Left ventricle myocardium inferior (tissue), 1 donor: ENCODE results near the gene NRSN2. TPM values are rescaled to one million over a fixed set of nuclear protein-coding genes. Genes with fewer than 3 reads are reported as not detected.
"Not testable (repeated sequence)": the region's sequence is repeated elsewhere in the genome, so short reads cannot be mapped to it uniquely, and the experiment has no call there.

Experiments used
- DNase-seq: peaks from one replicate; pipeline ENCODE4 v3.0.0-alpha.2; 2020
- H3K27ac ChIP-seq: fragments of 200-600 bp; replicated peaks from 2 replicates; pipeline ENCODE4 v1.8.0; 2021
- H3K27me3 ChIP-seq: fragments of 200-600 bp; 2 replicates; pipeline ENCODE4 v1.8.0; 2021; ENCODE audit warnings: low read depth
- H3K36me3 ChIP-seq: fragments of 200-600 bp; 2 replicates; pipeline ENCODE4 v1.8.0; 2021
- H3K4me1 ChIP-seq: fragments of 200-600 bp; 2 replicates; pipeline ENCODE4 v1.8.0; 2021
- H3K4me3 ChIP-seq: fragments of 200-600 bp; 2 replicates; pipeline ENCODE4 v1.8.0; 2021; ENCODE audit warnings: mild to moderate bottlenecking, moderate library complexity
- H3K9me3 ChIP-seq: fragments of 200-600 bp; replicated peaks from 2 replicates; pipeline ENCODE4 v1.8.0; 2021
- intact Hi-C: fragments of 100-400 bp; cut with micrococcal nuclease; formaldehyde crosslinking; loops from one replicate; pipeline ENCODE4 v1.11.0; 2022
- total RNA-seq: library from RNA; stranded (reverse); fragmentation: NEBNext Ultra II Directional; extraction: Animal tissue kit (Norgen Biotek cat#: 25700); gene quantifications from one replicate; pipeline ENCODE4 v1.2.1, GENCODE V29; 2021
- TF ChIP-seq, protein P1 (sequence below): fragments of 200-600 bp; IDR thresholded peaks from 2 replicates; pipeline ENCODE4 v1.8.0; 2021; ENCODE audit warnings: antibody characterized with exemption, mild to moderate bottlenecking, borderline replicate concordance
- donor health status: DM: no; HTN: yes; CAD: no; lungs with severe emphysema.

Gene NRSN2
- total RNA-seq, 1 donor from 2014 or later: 17.5 TPM

DNA sequence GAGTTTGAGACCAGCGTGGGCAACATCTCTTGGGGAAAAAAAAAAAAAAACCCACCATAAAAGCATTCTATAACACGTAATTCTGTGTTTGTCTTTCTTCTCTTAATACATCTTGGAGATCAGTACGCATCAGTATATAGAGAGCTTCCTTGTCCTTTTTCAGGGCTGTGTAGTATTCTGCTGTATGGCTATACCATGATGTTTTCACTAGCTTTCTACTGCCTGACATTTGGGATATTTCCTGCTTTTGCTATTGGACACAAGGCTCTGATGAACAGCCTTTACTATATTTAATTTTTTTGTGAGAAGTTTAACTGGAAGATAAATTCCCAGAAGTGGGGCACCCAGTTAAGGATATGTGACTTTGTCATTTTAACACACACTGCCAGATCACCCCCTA is 40.6 kb downstream of the NRSN2 start:
- no peaks in the 10 kb centered on the region for H3K27me3 ChIP-seq
- DNase-seq: no peak

DNA sequence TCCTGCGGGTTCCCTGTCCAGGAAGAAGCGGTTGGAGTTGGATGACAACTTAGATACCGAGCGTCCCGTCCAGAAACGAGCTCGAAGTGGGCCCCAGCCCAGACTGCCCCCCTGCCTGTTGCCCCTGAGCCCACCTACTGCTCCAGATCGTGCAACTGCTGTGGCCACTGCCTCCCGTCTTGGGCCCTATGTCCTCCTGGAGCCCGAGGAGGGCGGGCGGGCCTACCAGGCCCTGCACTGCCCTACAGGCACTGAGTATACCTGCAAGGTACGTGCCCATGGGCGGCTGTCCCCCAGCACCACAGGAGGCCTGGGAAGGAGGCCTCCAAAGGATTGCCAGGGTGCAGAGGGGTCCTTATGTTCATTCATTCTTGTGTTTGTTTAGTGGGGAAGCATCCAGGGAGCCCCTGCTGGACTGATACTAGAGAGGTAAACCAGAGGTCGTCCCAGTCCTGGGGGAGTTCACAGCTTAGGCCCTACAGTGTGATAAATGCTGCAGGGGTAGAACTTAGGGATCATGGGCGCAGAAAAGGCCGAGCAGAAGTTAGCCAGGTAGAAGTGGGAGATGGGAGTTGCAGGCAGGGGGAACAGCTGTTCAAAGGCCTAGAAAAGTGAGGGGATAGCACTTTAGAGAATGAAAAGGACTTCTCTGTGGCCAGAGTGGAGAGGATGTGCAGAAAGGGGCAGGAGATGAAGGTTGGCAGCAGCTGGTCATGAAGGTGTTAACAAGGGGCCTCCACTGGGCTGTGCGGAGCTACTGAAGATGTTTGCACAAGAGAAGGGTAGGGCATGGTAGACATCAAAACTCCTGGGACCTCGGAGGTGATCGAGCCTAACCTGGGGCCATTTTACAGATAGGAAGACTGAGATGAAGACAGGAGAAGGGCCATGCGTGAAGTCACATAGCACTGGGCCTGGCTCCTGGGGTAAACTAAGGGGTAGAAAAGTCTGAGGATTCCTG is 41.4 kb downstream of the NRSN2 start:
- Histone ChIP-seq H3K27ac (no peak overlapping the region), H3K9me3 (no peaks in the 10 kb centered on the region), H3K27me3 (no peaks in the 10 kb centered on the region), H3K4me3 (no peak overlapping the region), H3K4me1 (peaks cover 3% of the 10 kb centered on the region), H3K36me3 (peaks cover 5% of the 10 kb centered on the region)
- TF ChIP-seq, protein P1, sequence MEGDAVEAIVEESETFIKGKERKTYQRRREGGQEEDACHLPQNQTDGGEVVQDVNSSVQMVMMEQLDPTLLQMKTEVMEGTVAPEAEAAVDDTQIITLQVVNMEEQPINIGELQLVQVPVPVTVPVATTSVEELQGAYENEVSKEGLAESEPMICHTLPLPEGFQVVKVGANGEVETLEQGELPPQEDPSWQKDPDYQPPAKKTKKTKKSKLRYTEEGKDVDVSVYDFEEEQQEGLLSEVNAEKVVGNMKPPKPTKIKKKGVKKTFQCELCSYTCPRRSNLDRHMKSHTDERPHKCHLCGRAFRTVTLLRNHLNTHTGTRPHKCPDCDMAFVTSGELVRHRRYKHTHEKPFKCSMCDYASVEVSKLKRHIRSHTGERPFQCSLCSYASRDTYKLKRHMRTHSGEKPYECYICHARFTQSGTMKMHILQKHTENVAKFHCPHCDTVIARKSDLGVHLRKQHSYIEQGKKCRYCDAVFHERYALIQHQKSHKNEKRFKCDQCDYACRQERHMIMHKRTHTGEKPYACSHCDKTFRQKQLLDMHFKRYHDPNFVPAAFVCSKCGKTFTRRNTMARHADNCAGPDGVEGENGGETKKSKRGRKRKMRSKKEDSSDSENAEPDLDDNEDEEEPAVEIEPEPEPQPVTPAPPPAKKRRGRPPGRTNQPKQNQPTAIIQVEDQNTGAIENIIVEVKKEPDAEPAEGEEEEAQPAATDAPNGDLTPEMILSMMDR: no peak
- intact Hi-C loops: no loop called here
- no peak for DNase-seq

More for the DNA sequence above, 40.6 kb downstream of the NRSN2 start:
- intact Hi-C loops: no loop called here
- Histone ChIP-seq H3K9me3 (no peaks in the 10 kb centered on the region), H3K27ac (no peak overlapping the region), H3K4me1 (peaks cover 3% of the 10 kb centered on the region), H3K4me3 (no peak overlapping the region), H3K36me3 (peaks cover 5% of the 10 kb centered on the region)
- TF ChIP-seq, protein P1: no peak

DNA sequence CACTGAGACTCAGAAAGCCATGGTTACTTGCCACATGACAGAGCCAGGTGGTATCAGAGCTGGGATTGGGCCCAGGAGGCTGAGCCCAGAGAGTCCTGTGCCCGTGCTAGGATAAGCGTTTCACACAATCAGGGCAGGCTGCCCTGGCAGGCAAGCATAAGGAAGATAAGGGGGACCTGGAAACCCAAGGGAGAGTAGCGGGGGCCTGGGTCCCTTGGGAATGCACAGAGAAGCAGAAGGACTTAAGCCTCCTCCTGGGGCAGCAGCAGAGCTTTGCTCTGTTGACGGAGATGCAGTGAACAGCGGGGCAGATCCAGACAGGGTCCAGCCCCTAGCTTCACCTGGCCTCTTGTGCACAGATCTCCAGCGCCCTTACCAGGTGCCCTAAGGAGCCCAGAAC is 42.3 kb downstream of the NRSN2 start:
- no peak for DNase-seq
- H3K4me3 ChIP-seq: no peak overlapping the region
- TF ChIP-seq, protein P1: no peak
- intact Hi-C loops: no loop called here
- H3K9me3 ChIP-seq: no peaks in the 10 kb centered on the region
- H3K4me1 ChIP-seq: peaks cover 3% of the 10 kb centered on the region
- H3K27me3 ChIP-seq: no peaks in the 10 kb centered on the region
- no peak overlapping the region for H3K27ac ChIP-seq
- H3K36me3 ChIP-seq: peaks cover 5% of the 10 kb centered on the region

DNA sequence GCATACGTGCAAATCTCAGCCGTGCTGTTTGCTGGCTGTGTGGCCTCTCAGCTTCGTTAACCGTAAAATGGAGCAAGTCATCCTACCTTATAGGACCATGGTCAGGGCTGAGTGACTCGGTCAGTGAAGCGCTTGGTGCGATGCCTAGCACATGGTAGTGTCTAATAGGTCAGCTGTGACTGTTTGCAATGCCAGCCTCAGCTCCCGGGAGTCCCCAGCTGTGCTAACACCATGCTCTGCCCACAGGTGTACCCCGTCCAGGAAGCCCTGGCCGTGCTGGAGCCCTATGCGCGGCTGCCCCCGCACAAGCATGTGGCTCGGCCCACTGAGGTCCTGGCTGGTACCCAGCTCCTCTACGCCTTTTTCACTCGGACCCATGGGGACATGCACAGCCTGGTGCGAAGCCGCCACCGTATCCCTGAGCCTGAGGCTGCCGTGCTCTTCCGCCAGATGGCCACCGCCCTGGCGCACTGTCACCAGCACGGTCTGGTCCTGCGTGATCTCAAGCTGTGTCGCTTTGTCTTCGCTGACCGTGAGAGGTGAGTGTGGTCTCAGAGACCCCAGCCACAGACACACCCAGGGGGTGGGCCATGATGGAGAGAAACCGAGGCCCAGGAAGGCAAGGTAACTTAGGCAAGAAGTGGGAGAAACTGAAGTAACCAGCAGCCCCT is 44.3 kb downstream of the NRSN2 start:
- TF ChIP-seq, protein P1: no peak
- intact Hi-C loops: no loop called here
- H3K36me3 ChIP-seq: peaks cover 8% of the 10 kb centered on the region
- no peaks in the 10 kb centered on the region for H3K9me3 ChIP-seq
- H3K27ac ChIP-seq: no peak overlapping the region
- no peaks in the 10 kb centered on the region for H3K27me3 ChIP-seq
- DNase-seq: no peak
- H3K4me3 ChIP-seq: no peak overlapping the region
- H3K4me1 ChIP-seq: peaks cover 3% of the 10 kb centered on the region

DNA sequence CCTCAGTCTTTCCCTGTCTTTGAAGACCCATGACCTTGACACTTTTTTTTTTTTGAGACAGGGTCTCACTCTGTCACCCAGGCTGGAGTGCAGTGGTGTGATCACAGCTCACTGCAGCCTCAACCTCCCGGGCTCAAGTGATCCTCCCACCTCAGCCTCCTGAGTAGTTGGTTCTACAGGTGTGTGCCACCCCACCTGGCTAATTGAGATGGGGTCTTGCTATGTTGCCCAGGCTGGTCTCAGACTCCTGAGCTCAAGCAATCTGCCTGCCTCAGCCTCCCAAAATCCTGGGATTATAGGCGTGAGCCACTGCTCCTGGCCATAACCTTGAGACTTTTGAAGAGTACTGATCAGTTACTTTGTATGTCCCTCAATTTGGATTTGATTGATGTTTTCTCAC is 46.4 kb downstream of the NRSN2 start:
- H3K4me3 ChIP-seq, H3K9me3 ChIP-seq, H3K27me3 ChIP-seq, DNase-seq, H3K4me1 ChIP-seq, intact Hi-C loops, H3K27ac ChIP-seq: not testable (repeated sequence)
- peaks cover 14% of the 10 kb centered on the region for H3K36me3 ChIP-seq

DNA sequence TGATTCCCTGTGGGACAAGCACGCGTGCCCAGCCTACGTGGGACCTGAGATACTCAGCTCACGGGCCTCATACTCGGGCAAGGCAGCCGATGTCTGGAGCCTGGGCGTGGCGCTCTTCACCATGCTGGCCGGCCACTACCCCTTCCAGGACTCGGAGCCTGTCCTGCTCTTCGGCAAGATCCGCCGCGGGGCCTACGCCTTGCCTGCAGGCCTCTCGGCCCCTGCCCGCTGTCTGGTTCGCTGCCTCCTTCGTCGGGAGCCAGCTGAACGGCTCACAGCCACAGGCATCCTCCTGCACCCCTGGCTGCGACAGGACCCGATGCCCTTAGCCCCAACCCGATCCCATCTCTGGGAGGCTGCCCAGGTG is 49.3 kb downstream of the NRSN2 start:
- Histone ChIP-seq H3K4me3 (no peak overlapping the region), H3K4me1 (no peaks in the 10 kb centered on the region), H3K9me3 (no peaks in the 10 kb centered on the region), H3K27me3 (no peaks in the 10 kb centered on the region), H3K36me3 (peaks cover 9% of the 10 kb centered on the region), H3K27ac (no peak overlapping the region)
- intact Hi-C loops: no loop called here
- no peak for DNase-seq
- TF ChIP-seq, protein P1: no peak
